GM18870 (cell line): ENCODE results near the gene ARMH4.
A peak's percentile ranks its signal among the peaks of the same experiment; 100 is the strongest.

ENCODE experiments used
- ATAC-seq: cut with Tn5 transposase; IDR thresholded peaks from one replicate; pipeline ENCODE4 v1.9.1; 2021; ENCODE audit warnings: moderate library complexity; ENCODE audit not compliant: unreplicated experiment

Gene ARMH4, protein sequence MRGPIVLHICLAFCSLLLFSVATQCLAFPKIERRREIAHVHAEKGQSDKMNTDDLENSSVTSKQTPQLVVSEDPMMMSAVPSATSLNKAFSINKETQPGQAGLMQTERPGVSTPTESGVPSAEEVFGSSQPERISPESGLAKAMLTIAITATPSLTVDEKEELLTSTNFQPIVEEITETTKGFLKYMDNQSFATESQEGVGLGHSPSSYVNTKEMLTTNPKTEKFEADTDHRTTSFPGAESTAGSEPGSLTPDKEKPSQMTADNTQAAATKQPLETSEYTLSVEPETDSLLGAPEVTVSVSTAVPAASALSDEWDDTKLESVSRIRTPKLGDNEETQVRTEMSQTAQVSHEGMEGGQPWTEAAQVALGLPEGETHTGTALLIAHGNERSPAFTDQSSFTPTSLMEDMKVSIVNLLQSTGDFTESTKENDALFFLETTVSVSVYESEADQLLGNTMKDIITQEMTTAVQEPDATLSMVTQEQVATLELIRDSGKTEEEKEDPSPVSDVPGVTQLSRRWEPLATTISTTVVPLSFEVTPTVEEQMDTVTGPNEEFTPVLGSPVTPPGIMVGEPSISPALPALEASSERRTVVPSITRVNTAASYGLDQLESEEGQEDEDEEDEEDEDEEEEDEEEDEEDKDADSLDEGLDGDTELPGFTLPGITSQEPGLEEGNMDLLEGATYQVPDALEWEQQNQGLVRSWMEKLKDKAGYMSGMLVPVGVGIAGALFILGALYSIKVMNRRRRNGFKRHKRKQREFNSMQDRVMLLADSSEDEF

DNA sequence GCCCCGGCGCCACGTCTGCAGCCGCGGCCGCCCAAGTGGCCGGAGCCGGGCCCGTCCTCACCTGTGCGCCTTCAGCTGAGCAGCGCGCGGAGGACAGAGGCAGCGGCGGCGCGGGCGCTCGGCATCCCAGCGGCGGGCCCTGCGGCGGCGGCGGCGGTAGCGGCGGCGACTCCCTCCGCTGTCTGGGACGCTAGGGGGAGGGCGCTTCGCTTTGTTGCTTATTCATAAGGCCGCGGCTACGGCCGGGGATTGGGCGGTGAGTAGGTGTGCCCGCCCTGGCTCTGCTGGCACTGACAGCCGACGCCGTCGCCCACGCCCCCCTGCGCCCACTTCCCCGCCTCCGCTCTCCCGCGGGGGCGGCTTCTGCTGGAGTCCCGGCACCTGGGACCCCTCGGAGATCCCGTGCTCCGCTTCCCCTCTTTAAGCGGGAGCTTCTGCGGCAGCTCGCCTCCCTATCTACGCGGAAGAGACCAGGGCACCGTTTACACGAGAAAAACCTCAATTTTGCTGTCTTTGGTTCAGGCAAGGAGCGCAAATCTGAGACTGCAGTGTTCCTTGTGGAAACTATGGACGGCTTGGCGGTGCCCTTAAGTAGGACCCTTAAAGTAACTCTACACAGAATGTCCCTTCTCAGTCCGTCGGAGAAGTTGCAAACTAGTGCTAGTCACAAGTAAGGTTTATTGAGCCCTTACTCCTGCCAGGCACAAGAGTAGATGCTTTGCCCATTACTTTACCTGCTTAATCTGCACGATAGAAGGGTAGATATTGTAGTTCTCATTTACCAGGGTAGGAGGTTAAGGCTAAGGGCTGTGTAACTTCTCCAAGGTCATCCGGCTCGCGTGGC, at the start of gene ARMH4:
ARMH4 (minus strand) TSS at position 200 of the 844 bp plus-strand sequence. CDS start 12,855 bp downstream, outside the sequence.
- ATAC-seq: peak; percentile 89

DNA sequence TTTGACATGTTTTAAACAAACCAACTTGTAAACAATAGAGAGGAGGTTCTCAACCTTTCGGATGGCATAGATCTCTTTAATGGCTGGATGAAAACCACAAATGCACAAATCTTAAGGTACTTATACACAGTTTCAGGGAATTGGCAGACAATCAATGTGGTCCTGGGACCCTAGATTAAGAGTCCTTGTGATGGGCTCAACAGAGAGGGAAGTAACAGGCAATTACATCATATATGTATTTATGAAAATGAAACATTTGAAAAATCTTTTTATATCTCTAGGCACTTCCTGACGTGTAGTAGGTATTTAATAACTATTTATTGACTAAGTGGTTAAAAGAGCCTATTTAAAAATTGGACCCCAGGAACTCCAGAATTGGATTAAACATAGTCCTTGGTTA, 48.8 kb upstream of the ARMH4 start:
- ATAC-seq: no peak

DNA sequence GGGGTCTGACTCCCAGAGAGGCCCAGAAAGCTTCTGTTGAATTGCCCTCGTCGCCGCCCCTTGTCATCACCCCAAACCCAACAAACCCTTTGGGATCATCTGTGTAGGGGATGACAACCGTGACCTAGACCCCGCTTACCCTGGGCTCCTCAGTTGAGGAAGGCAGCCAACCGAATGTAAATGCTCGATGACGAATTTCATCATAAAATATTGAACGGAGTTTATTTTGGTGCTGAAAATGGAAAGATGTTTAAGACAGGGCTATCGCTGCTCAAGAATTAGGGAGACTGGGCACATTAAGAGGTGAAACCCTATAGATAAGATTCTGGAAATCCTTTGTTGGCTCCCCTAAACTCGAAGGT, 48.4 kb upstream of the ARMH4 start:
- ATAC-seq: peak; percentile 7

DNA sequence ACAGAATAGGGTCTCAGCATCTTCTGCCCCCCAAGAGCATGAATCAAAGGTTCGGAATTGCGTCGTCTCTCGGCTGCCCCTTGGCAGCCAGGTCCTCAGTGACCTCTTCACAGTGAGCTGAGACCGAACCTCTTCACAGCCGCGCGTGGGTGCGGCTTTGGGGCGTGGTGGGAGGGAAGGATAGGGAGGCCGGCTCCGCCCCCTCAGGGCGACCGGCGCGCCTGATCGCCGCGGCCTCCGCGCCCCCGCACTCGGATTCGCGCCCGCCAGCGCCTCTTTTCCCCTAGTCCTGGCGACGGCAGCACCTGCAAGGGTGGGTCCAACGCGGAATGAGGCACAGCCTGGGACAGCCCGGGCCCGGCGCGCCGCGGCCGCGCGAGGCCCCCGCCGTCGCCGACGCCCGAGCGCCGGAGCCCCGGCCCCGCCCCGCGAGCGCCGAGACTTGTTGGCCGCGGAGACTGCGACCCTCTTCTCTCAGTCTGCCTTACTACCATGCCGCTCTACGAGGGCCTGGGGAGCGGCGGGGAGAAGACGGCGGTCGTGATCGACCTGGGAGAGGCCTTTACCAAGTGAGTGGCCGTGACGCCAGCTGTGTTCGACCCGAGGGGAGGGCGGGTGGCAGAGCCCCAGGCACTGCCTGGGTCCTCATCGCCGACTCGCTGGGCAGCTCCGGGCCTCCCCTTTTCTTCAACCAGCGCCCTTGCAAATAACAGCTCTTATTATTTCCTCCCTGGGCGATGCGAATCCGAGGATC, 47.9 kb upstream of the ARMH4 start, which contains the start of gene ACTR10:
ACTR10 (plus strand) TSS at position 424 of the 754 bp plus-strand sequence; CDS start at position 493, 69 bp downstream.
- ATAC-seq: peak; percentile 88

DNA sequence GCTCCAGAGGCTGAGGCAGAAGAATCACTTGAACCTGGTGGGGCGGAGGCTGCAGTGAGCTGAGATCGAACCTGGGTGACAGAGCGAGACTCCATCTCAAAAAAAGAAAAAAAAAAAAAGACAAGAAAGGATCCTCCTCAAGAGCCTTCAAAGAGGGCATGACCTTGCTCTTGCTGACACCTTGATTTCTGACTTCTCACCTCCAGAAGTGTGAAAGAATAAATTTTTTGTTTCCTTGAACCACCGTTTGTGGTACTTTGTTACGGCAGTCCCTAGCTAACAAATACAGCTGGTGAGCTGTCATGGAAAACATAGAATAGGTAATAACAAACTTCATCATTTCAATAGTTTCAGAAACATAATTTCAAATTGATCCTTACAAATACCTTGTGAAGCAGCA, 46.1 kb upstream of the ARMH4 start:
- ATAC-seq: no peak

DNA sequence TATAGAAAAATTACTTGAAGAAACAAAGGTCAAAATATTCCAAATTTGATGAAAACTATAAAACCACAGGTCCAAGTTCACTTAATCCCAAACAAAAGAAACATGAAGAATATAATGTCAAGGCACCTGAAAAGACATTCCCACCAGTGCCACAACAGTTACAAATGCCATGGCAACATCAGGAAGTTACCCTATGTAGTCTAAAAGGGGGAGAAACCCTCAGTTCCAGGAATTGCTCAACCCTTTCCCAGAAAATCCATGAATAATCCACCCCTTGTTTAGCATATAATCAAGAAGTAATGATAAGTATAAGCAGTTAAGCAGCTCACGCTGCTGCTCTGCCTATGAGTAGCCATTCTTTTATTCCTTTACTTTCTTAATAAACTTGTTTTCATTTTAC, 44.2 kb upstream of the ARMH4 start:
- ATAC-seq: no peak

DNA sequence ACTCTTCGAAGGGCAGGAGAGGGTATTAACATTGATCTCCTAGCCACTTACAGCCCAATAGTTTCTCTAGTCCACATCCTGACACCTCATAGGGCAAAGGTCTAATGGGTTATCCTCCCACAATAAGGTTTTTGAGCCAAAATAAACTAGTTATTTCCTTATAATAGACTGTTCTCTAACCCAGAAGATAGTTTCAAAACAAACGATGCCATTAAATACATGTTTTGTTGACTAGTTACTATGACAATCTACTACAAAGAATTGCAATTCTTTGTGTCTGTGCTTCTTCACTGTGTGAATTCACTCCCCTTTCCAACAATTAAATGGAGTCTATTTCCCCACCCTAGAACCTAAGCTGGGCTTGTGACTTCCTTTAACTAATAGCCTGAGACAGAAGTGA, 41.5 kb upstream of the ARMH4 start:
- ATAC-seq: no peak

DNA sequence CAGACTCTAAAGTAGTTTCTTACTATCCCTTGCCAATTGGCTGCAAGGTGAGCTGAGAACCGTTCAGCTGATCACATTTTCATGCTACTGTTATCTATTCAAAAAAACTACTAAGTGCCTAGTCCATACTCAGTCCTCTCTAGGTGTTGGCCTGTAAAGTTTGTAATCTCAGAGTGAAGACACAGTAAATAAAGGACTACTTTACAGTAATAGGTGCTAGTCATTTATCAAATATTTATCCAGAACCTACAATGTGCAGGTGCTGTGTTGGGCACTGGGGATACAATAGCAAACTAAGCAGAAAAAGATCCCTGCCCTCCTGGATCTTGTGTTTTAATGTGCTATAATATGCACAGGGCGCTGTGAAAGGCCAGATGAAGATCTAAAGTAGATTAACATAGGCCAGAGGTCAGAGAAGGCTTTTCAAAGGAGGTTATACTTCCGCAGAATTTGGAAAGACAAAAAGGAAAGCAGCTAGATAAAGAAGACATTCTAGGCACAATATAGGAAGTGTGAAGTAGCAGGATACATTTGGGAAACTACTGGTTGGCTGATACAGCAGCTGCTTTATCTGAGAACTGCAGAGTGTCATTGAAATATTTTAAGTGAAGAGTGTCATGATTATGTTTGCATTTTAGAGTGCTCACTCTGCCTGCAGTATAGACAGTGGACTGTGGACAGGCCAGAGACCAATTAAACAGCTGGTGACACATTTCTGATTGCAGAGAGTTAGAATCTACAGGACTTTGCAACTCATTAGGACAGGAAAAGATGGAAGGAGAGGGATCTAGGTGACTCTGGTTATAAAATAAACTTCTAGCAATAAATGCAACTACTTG, 40.0 kb upstream of the ARMH4 start:
- no peak for ATAC-seq

DNA sequence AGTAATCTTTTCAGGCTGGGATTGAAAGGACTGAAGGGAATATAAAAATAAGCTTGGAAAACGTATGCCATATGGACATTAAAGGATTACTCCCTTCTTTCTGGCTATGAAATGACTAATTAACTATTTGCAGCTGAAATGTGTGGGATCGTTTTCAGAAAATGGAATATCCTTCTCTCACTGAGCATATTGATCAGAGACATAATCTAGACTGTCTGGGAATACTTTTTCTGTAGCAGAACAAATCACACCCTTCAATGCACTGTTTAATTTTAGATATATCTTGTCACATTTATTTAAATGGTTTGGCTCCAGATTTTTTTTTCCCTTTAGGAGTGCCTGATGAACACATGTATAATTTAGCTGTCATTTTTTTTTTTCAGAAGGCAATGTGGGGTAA, 37.2 kb upstream of the ARMH4 start:
- ATAC-seq: no peak

DNA sequence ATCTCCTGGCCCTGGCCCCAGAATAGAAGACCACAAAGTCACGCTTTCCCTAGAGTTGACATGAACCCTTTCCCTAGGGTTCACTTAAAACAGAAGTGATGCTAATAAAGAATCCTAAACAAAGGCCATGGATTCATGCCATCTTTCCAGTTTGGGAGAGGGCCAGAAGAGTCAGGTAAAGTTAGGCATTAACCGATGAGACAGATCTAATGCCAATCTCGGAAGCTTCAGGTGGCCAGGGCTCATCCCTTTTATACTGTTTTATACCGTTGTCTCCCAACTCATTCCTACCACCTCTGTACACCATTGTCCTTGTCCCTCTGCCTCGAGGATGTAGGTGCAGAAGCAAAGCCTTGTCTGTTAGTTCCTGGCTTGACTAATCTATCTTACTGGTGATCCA, 25.1 kb upstream of the ARMH4 start:
- ATAC-seq: no peak

DNA sequence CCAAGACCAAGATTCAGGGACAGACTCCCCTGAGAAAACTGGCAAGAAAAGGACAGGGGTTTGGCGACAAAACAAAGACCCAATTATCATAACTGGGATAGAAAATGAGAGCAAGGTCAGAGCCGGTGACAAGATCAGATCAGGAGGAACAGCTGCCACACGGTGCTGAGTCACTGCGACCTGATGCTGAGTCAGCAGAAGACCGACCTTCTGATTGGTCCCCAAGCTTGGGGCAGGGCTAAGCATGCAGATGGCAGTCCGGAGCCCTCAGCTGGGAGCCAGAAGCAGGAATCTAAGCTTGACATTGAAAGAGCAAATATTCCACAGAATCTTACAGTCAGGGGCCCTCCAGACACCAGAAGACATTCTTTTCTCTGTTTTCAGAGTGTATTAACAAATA, 19.1 kb upstream of the ARMH4 start:
- ATAC-seq: peak; percentile 95

DNA sequence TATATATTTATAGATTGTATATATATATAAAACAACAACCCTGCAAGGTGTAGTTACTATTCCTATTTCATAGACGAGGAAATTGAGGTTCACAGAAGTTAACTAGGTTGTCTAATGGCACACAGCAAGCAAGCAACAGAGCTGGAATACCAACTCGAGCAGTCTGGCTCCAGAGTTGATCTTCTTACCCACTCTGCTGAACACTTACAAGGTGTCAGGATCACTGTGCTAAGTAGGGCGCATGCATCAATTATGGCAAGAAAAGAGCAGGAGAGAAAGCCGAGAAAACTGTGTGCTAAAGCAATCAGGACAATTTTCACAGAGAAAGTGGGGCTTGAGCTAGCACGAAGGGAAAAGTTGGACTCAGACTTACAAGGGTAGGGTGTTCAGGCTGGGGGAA, 15.9 kb upstream of the ARMH4 start:
- ATAC-seq: no peak

DNA sequence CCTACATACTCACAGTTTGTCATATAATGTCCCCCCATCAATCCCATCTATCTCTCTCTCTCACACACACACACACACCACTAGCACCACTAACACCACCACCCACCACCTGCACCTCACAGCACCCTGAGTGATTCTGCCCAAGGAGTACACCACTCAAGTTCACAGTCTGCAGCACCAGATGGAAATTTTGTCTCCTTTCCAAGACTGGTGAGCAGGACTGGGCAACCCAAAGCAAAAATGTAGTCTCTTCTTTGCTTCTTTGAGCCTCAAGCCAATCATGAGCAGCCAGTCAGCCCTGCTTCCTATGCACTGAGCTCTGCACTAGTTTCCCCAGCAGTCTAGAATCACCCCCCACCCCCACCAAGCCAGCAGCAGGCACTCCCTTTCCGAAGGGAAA, 15.0 kb upstream of the ARMH4 start:
- ATAC-seq: no peak

DNA sequence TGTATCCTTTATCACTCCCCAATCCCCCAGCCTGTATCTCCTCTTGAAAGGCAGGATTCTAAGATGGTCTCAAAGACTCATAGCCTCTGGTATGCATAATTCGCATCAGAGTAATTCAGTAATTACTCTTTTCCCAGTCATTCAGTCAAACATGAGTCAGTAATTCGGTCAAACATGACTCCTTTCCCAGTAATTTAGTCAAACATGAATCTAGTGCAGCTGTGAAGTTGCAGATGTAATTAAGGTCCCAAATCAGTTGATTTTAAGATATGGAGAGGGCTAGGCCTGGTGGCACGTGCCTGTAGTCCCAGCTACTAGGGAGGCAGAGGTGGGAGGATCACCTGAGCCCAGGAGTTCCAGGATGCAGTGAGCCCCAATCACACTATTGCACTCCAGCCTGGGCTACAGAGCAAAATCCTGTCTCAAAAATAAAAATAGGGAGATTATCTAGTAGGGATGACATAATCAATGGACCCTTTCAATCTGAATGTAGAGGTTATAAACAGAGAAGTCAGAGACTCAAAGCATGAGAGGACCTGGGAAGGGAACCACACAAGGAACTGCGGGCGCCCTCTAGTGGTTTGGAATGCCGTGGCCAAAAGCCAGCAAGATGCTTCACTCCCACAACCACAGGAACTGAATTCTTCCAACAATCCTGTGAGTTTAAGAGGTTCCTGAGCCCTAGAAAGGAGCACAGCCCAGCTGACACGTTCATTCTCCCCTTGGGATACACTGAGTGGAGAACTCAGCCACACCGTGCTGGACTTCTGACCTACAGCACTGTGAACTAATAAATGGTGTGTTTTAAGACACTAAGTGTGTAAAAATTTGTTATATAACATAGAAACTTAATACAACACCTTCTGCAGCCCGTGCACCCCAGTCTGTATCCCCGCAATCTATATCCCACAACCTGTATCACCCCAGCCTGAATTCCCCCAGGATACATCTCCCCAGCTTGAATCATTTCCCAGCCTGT, 14.3 kb upstream of the ARMH4 start:
- ATAC-seq: no peak

DNA sequence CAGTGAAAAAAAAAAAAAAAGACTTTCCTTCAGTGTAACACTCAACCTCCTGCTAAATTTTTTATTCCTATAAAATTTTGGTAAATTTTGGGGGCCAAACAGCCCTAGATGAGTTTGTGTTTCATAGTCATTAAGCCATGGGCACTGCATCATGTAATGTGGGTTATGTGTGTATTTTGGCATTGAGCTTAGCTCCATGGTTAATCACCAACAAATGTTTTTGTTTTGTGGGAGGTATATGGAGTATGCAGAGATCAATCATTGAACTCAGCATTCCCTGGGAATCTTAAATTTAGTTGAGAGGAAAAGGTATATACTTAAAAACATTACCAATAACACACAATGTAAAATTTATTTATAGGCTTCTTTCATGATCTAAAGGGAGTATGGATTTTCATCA, 8.5 kb upstream of the ARMH4 start:
- ATAC-seq: no peak

DNA sequence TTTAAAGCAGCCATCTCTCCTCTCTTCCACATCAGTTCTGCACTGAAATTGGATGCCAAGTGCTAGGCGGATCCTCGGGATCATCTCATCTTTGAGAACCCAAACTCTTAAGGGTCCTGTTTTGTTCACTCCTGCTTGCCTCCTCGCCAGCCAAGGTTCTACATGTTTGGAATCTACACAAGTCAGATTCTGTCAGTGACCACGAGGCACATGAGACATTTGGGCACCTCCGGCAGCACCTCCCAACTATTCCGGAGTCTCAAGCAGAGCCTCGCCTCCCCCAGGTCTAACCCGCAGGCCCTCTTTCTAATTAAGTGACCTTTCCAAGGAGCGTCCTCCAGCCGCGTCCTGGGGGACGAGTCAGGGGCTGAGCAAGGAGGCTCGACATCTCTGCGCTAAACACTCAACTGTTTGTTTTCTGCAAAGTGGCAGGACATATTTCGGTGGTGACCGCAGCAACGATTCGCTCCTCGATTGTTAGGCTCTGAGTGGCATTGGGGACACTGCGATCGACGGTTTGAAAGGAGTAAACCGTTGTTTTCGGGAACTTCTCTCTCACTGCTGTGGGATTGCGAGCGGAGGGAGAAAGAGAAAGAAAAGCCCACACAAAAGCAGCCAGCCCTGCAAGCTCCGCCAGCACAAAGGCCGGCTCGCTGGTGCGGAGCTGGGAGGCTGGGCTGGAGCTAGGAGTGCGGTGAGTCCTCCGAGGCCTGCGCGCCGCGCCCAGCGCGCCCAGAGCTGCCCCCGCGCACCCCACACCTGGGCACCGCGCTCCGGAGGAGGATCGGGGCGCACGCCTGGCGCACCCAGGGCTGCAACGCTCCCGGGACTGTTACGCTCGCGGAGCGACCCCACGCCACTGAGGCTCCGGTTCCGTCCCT, 640 bp downstream of the ARMH4 start:
- ATAC-seq: peak; percentile 33

DNA sequence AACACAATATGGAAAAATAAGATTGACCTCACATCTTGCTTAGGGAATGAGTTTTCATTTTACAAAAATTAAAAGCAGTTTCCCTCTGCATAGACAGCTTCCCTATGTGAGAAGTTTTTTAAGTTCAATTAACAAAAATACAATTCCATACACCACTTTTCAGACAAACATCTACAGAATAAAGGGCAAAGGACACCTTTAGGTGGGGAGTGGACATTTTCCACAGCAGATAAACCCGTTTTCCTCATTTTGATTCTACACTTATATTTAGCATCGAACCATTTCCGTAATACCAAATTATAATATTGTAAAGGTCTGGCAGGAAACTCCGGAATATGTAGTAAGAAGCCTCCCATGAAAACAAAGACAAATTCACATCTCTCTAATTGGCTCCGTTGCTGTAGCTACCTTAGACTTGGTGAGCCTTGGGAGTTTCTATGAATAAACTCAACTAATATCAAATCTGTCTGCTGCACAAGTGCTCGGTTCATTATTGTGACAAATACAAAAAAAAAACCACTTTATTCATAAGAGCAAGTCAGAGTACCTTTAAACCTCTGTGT, 1.7 kb downstream of the ARMH4 start:
- no peak for ATAC-seq
